ENCODE data around the gene ABI3BP.
"Not testable (repeated sequence)": the region's sequence is repeated elsewhere in the genome, so short reads cannot be mapped to it uniquely, and the experiment has no call there.

- TF ChIP-seq, protein P1, sequence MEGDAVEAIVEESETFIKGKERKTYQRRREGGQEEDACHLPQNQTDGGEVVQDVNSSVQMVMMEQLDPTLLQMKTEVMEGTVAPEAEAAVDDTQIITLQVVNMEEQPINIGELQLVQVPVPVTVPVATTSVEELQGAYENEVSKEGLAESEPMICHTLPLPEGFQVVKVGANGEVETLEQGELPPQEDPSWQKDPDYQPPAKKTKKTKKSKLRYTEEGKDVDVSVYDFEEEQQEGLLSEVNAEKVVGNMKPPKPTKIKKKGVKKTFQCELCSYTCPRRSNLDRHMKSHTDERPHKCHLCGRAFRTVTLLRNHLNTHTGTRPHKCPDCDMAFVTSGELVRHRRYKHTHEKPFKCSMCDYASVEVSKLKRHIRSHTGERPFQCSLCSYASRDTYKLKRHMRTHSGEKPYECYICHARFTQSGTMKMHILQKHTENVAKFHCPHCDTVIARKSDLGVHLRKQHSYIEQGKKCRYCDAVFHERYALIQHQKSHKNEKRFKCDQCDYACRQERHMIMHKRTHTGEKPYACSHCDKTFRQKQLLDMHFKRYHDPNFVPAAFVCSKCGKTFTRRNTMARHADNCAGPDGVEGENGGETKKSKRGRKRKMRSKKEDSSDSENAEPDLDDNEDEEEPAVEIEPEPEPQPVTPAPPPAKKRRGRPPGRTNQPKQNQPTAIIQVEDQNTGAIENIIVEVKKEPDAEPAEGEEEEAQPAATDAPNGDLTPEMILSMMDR (IDR thresholded peaks at IDR 0.05): not testable (repeated sequence)
- TF ChIP-seq POLR2A (IDR thresholded peaks at IDR 0.05): not testable (repeated sequence)
Measured at GRCh38 chr3:101012312-101012711, 19.1 kb upstream of the ABI3BP start.

All from Peyer's patch (tissue), 4 donors.